AG04449 (cell line): ENCODE results near the gene PDE11A.

Experiments used
- CTCF ChIA-PET: fragments of 350-600 bp; formaldehyde crosslinking; extraction: SDS; loops from one replicate; lab custom pipeline; 2021; ENCODE audit warnings: antibody characterized with exemption; lab: Yijun Ruan, JAX
- POLR2A ChIA-PET: fragments of 400-600, 350-600 bp; formaldehyde crosslinking; extraction: SDS; loops from one replicate; lab custom pipeline; 2020; ENCODE audit warnings: antibody characterized with exemption, inconsistent platforms; lab: Yijun Ruan, JAX
- DNase-seq: peaks from one replicate; pipeline ENCODE4 v3.0.0-alpha.2; 2010; ENCODE audit warnings: low read depth, low spot score
- H3K4me3 ChIP-seq: 2 replicates; pipeline ENCODE4 v1.5.1; 2011; ENCODE audit warnings: low read depth, mild to moderate bottlenecking, control low read depth, low read length
- CTCF ChIP-seq: IDR thresholded peaks from one replicate; pipeline ENCODE4 v1.5.1; 2011; ENCODE audit warnings: mild to moderate bottlenecking, moderate library complexity, low read length, control low read depth, inconsistent platforms; ENCODE audit not compliant: insufficient read depth; ENCODE audit errors: missing control alignments

Gene PDE11A

GRCh38 chr2:177692783-177693269 lies 379.8 kb downstream of the PDE11A start:
- no peak overlapping the region for H3K4me3 ChIP-seq
- no peak for DNase-seq
- ChIA-PET CTCF (no interaction called here), POLR2A (no interaction called here)
- TF ChIP-seq CTCF, result no peak

GRCh38 chr2:177692042-177692782 lies 380.4 kb downstream of the PDE11A start:
- H3K4me3 ChIP-seq, result no peak overlapping the region
- CTCF ChIA-PET, result no interaction called here
- POLR2A ChIA-PET, result no interaction called here
- DNase-seq, result no peak
- no peak for TF ChIP-seq CTCF

GRCh38 chr2:177691177-177691576 lies 381.4 kb downstream of the PDE11A start:
- no peak overlapping the region for H3K4me3 ChIP-seq
- no peak for DNase-seq
- no peak for TF ChIP-seq CTCF
- ChIA-PET CTCF (interaction anchor here (1.3 kb wide), 1 partner anchor 87 kb away, joined by 3 read pairs; no protein-coding TSS in a partner anchor), POLR2A (no interaction called here)

- no peak for TF ChIP-seq CTCF
- ChIA-PET POLR2A (no interaction called here), CTCF (interaction anchor here (1.6 kb wide), 1 partner anchor 356 kb away, joined by 3 read pairs; no protein-coding TSS in a partner anchor)
- no peak for DNase-seq
- no peak overlapping the region for H3K4me3 ChIP-seq
Measured at GRCh38 chr2:177689623-177690022, 383.0 kb downstream of the PDE11A start.

- no peak for TF ChIP-seq CTCF
- CTCF ChIA-PET, result interaction anchor here (1.6 kb wide), 1 partner anchor 355 kb away, joined by 3 read pairs; no protein-coding TSS in a partner anchor
- no peak for DNase-seq
- no peak overlapping the region for H3K4me3 ChIP-seq
- POLR2A ChIA-PET, result no interaction called here
Measured at GRCh38 chr2:177688844-177689243, 383.7 kb downstream of the PDE11A start.

- no peak for TF ChIP-seq CTCF
- CTCF ChIA-PET, result no interaction called here
- POLR2A ChIA-PET, result no interaction called here
- no peak overlapping the region for H3K4me3 ChIP-seq
- DNase-seq, result no peak
Measured at GRCh38 chr2:177683661-177684069, 388.9 kb downstream of the PDE11A start.
